ENCODE measurements around the gene HBA2.
"Not testable (repeated sequence)": the region's sequence is repeated elsewhere in the genome, so short reads cannot be mapped to it uniquely, and the experiment has no call there.

Gene HBA2

DNA sequence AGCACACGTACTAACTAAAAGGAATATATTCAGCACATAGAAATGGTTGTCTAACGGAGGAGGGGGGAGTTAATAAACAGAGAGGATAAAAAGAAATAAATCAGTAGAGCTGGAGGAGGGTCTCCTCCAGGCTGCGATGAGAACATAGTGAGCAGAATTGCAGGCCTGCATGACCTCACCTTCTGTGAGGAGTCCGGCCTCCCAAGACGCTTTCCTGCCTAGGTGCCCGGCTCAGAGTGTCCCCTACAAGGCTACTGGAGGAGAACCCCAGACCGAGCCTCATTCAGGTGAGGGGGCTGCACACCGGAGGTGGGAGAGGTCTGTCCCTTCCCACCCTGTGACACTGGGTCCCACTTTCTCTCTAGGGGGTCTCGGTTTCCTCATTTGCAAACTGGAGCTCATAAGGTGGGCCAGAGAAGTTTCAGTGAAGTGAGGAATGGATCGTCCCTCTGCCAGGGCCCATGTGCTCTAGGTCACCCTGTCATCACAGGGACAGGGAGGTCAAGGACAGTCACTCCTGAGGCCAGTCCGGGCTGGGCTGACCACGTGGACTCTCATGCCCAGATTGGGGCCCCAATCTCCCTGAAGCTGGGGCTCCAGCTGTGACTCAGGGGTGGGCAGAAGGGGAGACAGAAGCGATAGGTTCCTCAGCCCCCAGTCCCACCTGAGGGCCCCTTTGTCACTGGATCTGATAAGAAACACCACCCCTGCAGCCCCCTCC, 10.2 kb upstream of the HBA2 start:
- TF ChIP-seq, protein P1, sequence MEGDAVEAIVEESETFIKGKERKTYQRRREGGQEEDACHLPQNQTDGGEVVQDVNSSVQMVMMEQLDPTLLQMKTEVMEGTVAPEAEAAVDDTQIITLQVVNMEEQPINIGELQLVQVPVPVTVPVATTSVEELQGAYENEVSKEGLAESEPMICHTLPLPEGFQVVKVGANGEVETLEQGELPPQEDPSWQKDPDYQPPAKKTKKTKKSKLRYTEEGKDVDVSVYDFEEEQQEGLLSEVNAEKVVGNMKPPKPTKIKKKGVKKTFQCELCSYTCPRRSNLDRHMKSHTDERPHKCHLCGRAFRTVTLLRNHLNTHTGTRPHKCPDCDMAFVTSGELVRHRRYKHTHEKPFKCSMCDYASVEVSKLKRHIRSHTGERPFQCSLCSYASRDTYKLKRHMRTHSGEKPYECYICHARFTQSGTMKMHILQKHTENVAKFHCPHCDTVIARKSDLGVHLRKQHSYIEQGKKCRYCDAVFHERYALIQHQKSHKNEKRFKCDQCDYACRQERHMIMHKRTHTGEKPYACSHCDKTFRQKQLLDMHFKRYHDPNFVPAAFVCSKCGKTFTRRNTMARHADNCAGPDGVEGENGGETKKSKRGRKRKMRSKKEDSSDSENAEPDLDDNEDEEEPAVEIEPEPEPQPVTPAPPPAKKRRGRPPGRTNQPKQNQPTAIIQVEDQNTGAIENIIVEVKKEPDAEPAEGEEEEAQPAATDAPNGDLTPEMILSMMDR (IDR thresholded peaks at IDR 0.05; ENCODE audit: extremely low read depth, missing control alignments) = no peak
- DNase-seq (ENCODE audit: low spot score) = peak; percentile 20

DNA sequence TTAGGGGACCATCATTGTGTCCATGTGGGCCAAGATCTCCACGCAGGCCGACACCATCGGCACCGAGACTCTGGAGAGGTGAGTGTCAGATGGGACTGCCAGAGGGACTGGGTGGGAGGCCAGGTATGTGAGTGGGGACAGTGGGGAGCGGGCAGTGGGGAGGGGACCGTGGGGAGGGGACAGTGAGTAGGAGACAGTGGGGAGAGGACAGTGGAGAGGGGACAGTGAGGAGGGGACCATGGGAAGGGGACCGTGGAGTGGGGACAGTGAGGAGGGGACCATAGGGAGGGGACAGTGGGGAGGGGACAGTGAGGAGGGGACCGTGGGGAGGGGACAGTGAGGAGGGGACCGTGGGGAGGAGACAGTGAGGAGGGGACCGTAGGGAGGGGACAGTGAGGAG, 9.5 kb upstream of the HBA2 start:
- not testable (repeated sequence) for DNase-seq (ENCODE audit: low spot score)

DNA sequence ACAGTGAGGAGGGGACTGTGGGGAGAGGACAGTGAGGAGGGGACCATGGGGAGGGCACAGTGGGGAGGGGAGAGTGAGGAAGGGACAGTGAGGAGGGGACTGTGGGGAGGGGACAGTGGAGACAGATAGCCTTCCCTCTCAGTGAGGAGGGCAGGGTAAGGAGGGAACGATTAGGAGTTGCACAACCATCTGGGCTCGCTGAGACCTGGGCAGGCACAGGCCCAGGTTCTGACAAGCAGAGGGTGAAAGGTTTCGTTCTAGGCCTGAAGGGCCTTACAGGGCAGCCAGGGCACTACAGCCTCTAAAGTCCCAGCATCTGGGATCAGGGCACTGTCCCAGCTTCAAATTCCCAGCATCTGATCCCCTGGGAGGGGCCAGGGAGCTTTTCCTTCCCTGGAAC, 9.0 kb upstream of the HBA2 start:
- peak; percentile 15 for DNase-seq (ENCODE audit: low spot score)

DNA sequence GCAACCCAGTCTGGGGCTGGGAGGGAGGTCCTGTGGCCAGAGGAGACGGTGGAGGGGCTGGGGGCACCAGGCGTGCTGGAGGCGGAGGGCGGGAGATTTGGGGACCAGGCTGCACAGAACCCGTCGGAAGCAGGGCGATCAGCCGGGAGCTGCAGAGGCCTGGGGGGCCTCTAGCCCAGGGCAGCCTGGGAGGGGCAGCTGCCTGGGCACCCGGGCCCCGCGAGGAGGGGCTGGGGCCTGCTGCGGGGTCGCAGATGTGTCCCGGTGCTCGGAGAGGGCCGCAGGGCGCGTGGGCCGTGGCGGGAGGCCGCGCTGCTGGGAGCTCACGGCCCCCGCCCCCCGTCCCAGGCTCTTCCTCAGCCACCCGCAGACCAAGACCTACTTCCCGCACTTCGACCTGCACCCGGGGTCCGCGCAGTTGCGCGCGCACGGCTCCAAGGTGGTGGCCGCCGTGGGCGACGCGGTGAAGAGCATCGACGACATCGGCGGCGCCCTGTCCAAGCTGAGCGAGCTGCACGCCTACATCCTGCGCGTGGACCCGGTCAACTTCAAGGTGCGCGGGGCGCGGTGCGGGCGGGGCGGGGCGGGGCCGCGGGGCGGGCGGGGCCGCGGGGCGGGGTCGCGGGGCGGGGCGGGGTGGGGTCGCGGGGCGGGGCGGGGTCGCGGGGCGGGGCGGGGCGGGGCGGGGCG, 8.4 kb upstream of the HBA2 start:
- DNase-seq (ENCODE audit: low spot score) = not testable (repeated sequence)

DNA sequence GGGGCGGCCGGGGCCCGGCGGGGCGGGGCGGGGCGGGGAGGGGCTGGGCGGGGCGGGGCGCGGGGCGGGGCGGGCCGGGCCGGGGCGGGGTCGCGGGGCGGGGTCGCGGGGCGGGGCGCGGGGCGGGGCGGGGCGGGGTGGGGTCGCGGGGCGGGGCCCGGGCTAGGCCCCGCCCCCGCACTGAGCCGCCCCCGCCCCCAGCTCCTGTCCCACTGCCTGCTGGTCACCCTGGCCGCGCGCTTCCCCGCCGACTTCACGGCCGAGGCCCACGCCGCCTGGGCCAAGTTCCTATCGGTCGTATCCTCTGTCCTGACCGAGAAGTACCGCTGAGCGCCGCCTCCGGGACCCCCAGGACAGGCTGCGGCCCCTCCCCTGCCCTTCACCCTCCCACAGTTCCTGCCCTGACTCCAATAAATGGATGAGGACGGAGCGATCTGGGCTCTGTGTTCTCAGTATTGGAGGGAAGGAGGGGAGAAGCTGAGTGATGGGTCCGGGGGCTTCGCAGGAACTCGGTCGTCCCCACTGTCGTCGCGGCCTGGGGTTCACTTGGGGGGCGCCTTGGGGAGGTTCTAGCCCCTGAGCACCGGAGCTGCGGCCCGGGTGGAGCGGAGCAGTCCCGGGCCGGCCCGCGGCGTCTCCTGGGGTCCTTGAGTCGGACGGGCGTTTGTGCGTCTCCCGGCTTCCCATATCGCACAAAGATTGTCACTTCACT, 7.7 kb upstream of the HBA2 start:
- peak; percentile 81 for DNase-seq (ENCODE audit: low spot score)
- TF ChIP-seq, protein P1 (IDR thresholded peaks at IDR 0.05; ENCODE audit: extremely low read depth, missing control alignments) = no peak

GRCh38 chr16:165539-166374, 6.9 kb upstream of the HBA2 start, which contains the start of gene HBM:
Gene HBM (plus strand): TSS chr16:165978. CDS start chr16:165998, 20 bp downstream.
- TF ChIP-seq, protein P1 (IDR thresholded peaks at IDR 0.05; ENCODE audit: extremely low read depth, missing control alignments) = no peak
- DNase-seq (ENCODE audit: low spot score) = peak; percentile 62

DNA sequence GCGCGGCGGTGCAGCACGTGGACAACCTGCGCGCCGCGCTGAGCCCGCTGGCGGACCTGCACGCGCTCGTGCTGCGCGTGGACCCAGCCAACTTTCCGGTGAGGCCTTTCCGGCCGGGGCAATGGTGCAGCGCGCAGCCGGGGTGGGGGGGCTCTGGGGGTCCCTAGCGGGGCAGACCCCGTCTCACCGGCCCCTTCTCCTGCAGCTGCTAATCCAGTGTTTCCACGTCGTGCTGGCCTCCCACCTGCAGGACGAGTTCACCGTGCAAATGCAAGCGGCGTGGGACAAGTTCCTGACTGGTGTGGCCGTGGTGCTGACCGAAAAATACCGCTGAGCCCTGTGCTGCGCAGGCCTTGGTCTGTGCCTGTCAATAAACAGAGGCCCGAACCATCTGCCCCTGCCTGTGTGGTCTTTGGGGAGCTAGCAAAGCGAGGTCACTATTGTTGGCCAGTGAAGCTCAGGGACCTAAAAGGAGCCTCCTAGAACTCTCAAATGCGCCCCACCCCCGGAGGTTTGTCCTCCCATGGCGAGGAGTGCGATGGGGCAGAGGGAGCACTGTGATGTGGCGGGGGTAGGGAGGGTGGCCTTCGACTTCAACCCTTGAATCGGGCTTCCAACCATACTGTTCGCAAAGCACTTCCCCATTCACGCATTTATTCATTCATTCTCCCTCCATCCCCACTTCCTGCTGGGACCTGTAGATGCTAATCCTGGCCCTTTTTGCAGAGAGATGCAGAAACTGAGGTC, 6.1 kb upstream of the HBA2 start:
- peak; percentile 35 for DNase-seq (ENCODE audit: low spot score)
- TF ChIP-seq, protein P1 (IDR thresholded peaks at IDR 0.05; ENCODE audit: extremely low read depth, missing control alignments) = no peak

DNA sequence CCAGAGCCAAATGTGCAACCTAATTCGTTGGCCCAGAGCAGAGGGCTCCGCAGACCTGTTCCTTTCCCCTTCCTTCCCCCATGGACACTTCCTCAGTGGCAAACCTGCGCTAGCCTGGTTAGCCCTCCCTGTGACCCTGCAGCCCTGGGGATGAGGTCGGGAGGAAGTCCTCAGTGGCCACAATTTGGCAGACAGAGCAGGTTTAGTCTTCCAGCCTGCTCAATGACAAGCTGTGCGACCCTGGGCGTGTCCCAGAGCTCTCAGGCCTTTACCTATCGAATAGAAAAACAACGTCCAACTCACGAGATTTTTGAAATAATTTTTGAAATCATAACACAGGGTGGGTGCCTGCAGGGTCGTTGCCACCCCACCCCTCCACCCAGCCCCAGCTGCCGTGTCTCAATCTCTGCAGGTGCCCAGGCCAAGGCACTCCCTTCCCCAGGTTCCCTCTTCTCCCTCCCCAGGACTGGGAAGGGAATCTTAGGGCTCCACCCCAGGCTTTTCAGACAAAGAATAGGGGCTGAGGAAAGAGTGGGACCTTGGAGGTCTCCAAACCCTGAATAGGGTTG, 5.5 kb upstream of the HBA2 start:
- no peak for DNase-seq (ENCODE audit: low spot score)
- TF ChIP-seq, protein P1 (IDR thresholded peaks at IDR 0.05; ENCODE audit: extremely low read depth, missing control alignments) = no peak
